ENCODE measurements around the gene PRSS57.

DNA sequence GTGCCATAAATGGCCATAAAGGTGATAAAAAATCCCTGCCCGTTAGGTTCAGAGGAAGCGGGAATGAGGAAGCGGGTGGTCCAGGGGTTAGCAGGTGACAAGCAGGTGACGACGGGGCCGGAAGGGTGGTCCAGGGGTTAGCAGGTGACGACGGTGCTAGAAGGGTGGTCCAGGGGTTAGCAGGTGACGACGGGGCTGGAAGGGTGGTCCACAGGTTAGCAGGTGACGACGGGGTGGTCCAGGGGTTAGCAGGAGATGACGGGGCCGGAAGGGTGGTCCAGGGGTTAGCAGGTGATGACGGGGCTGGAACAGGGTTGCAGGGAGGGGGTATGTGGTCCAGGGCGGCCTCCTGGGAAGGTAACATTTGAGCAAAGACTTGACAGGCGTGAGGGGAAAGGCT lies 6.3 kb downstream of the PRSS57 start:
- TF ChIP-seq, protein P1, sequence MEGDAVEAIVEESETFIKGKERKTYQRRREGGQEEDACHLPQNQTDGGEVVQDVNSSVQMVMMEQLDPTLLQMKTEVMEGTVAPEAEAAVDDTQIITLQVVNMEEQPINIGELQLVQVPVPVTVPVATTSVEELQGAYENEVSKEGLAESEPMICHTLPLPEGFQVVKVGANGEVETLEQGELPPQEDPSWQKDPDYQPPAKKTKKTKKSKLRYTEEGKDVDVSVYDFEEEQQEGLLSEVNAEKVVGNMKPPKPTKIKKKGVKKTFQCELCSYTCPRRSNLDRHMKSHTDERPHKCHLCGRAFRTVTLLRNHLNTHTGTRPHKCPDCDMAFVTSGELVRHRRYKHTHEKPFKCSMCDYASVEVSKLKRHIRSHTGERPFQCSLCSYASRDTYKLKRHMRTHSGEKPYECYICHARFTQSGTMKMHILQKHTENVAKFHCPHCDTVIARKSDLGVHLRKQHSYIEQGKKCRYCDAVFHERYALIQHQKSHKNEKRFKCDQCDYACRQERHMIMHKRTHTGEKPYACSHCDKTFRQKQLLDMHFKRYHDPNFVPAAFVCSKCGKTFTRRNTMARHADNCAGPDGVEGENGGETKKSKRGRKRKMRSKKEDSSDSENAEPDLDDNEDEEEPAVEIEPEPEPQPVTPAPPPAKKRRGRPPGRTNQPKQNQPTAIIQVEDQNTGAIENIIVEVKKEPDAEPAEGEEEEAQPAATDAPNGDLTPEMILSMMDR (IDR thresholded peaks at IDR 0.05; ENCODE audit: low read length), result no peak
- TF ChIP-seq EZH2phosphoT487 (IDR thresholded peaks at IDR 0.05; ENCODE audit: low read length), result no peak
- TF ChIP-seq EZH2 (optimal IDR thresholded peaks at IDR 0.05; ENCODE audit: low read depth, low read length), result no peak
